CD4-positive, alpha-beta T cell (primary cell): ENCODE data around the gene BARX2. TPM values are rescaled to one million over a fixed set of nuclear protein-coding genes. Genes with fewer than 3 reads are reported as not detected.

Experiments used
- ATAC-seq: fragments of 200-7000 bp; cut with Tn5 transposase; one replicate; pipeline ENCODE4 v1.10.0; 2022; ENCODE audit warnings: mild to moderate bottlenecking; ENCODE audit not compliant: poor library complexity
- CTCF ChIA-PET: fragments of 350-600 bp; sonication (Branson Sonifier 250); formaldehyde crosslinking; loops from one replicate; lab custom pipeline; 2021; ENCODE audit warnings: antibody characterized with exemption, inconsistent platforms; lab: Charles Lee
- POLR2A ChIA-PET: fragments of 350-600 bp; sonication (Branson Sonifier 250); formaldehyde crosslinking; loops from one replicate; lab custom pipeline; 2021; ENCODE audit warnings: antibody characterized with exemption, inconsistent platforms; lab: Charles Lee
- DNase-seq, 14 experiments: peaks; one replicate each; pipeline ENCODE4 v3.0.0-alpha.2; 2013 to 2020; ENCODE audit warnings: mixed read lengths in 2 of 14
- H3K27ac ChIP-seq, 2 donors: one replicate each; pipeline versions ENCODE4 v1.5.1 to v1.7.0; 2013; ENCODE audit warnings: low read length in 2 of 2, low read depth in 1 of 2, mild to moderate bottlenecking in 1 of 2
- H3K27me3 ChIP-seq, 2 experiments: 1 replicate in 1 of 2; 2 replicates in 1 of 2; pipeline versions ENCODE4 v1.6.1 to v1.7.0; 2013; ENCODE audit warnings: low read length in 2 of 2, control low read depth in 1 of 2, mild to moderate bottlenecking in 1 of 2, moderate library complexity in 1 of 2; ENCODE audit not compliant: insufficient read depth in 2 of 2, control insufficient read depth in 1 of 2
- H3K36me3 ChIP-seq: one replicate; pipeline ENCODE4 v1.6.1; 2013; ENCODE audit warnings: low read length, control low read depth; ENCODE audit not compliant: insufficient read depth
- H3K4me1 ChIP-seq: one replicate; pipeline ENCODE4 v1.6.1; 2013; ENCODE audit warnings: low read length, control low read depth; ENCODE audit not compliant: insufficient read depth
- H3K4me3 ChIP-seq: one replicate; pipeline ENCODE4 v1.5.1; 2013; ENCODE audit warnings: mild to moderate bottlenecking, low read length, moderate library complexity
- H3K9me3 ChIP-seq, 2 experiments: 1 replicate in 1 of 2; 2 replicates in 1 of 2; pipeline versions ENCODE4 v1.6.1 to v1.7.0; 2013; ENCODE audit warnings: low read length in 2 of 2, mild to moderate bottlenecking in 2 of 2, control low read depth in 1 of 2, moderate library complexity in 1 of 2; ENCODE audit not compliant: control insufficient read depth in 1 of 2, insufficient read depth in 1 of 2
- H3K27ac Mint-ChIP-seq: one replicate; pipeline ENCODE4 v1.8.0; 2020; ENCODE audit warnings: mixed read lengths
- H3K27me3 Mint-ChIP-seq: one replicate; pipeline ENCODE4 v1.8.0; 2021; ENCODE audit warnings: mixed read lengths
- H3K36me3 Mint-ChIP-seq: one replicate; pipeline ENCODE4 v1.8.0; 2021; ENCODE audit warnings: low read depth, mixed read lengths
- H3K4me1 Mint-ChIP-seq: one replicate; pipeline ENCODE4 v1.8.0; 2021; ENCODE audit warnings: low read depth, mixed read lengths
- H3K4me3 Mint-ChIP-seq: one replicate; pipeline ENCODE4 v1.8.0; 2020; ENCODE audit warnings: mild to moderate bottlenecking, mixed read lengths
- H3K9me3 Mint-ChIP-seq: one replicate; pipeline ENCODE4 v1.8.0; 2020; ENCODE audit warnings: mixed read lengths
- intact Hi-C, 2 experiments: fragments of 100-400 bp; cut with DNase I in 1 of 2; cut with micrococcal nuclease in 1 of 2; formaldehyde crosslinking; loops; one replicate each; pipeline versions ENCODE4 v1.15.1 to v1.9.0; 2023 to 2025; cut with DNase I, micrococcal nuclease
- total RNA-seq, 174 experiments: library from RNA in 2 of 174; stranded (reverse) in 2 of 174; gene quantifications; one replicate each; pipeline ENCODE4 v1.2.3 and lab custom pipeline; 2021 to 2026
- TF ChIP-seq, protein P1 (sequence below): fragments of 200-600 bp; IDR thresholded peaks from one replicate; pipeline ENCODE4 v1.8.0; 2022; ENCODE audit warnings: antibody characterized with exemption, mild to moderate bottlenecking

Gene BARX2
- total RNA-seq, 2 experiments from 2014 or later = not detected

DNA sequence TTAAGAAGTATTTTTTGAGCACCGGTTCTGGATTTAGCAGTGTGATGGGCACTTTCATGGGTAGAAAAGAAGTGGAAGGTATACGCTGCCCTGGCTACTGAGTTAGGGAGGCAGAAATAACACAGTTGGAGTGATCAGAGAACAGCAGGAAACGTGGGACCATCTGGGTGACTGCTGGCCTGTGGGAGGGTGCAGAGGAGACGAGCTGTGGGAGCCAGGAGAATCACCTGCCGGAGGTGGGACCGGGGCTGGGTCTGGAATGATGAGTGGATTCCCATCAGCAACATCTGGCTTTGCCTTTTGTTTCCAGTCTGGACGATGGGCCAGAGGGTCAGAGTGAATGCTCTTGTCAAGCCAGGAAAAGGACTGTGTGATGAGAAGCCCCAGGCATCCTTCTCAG lies 66.5 kb downstream of the BARX2 start:
- H3K27me3 Mint-ChIP-seq = no peaks in the 10 kb centered on the region
- no peaks in the 10 kb centered on the region for H3K9me3 Mint-ChIP-seq
- Histone ChIP-seq H3K36me3 (no peaks in the 10 kb centered on the region), H3K27me3 (peaks cover 0 to 2% of the 10 kb centered on the region in 2 experiments), H3K4me1 (no peaks in the 10 kb centered on the region), H3K27ac (no peak overlapping the region), H3K4me3 (no peak overlapping the region), H3K9me3 (no peaks in the 10 kb centered on the region)
- ChIA-PET CTCF (no interaction called here), POLR2A (no interaction called here)
- DNase-seq (no peak), ATAC-seq (no peak)
- H3K4me3 Mint-ChIP-seq = no peak overlapping the region
- H3K27ac Mint-ChIP-seq = no peak overlapping the region
- intact Hi-C loops = no loop called here
- TF ChIP-seq, protein P1, sequence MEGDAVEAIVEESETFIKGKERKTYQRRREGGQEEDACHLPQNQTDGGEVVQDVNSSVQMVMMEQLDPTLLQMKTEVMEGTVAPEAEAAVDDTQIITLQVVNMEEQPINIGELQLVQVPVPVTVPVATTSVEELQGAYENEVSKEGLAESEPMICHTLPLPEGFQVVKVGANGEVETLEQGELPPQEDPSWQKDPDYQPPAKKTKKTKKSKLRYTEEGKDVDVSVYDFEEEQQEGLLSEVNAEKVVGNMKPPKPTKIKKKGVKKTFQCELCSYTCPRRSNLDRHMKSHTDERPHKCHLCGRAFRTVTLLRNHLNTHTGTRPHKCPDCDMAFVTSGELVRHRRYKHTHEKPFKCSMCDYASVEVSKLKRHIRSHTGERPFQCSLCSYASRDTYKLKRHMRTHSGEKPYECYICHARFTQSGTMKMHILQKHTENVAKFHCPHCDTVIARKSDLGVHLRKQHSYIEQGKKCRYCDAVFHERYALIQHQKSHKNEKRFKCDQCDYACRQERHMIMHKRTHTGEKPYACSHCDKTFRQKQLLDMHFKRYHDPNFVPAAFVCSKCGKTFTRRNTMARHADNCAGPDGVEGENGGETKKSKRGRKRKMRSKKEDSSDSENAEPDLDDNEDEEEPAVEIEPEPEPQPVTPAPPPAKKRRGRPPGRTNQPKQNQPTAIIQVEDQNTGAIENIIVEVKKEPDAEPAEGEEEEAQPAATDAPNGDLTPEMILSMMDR = no peak
- no peaks in the 10 kb centered on the region for H3K36me3 Mint-ChIP-seq
- peaks cover 12% of the 10 kb centered on the region for H3K4me1 Mint-ChIP-seq

DNA sequence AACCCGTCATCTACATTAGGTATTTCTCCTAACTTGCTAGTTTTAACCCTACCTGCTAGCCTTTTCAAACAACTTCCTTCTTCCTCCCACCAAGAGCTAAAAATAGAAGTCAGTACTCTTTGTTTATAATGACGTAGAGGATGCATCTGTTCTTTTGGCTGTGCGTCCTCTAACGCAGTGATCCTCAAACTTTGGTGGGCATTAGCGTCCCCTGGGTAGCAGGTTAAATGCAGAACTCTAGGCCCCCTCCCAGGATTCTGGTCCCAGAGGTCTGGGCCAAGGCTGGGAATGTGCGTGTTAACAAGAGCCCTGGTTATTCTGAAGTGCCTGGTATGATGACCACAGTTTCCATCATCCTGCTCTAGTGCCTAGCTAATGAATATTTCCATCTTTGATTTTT lies 67.6 kb downstream of the BARX2 start:
- Histone ChIP-seq H3K27ac (no peak overlapping the region), H3K9me3 (no peaks in the 10 kb centered on the region), H3K4me1 (no peaks in the 10 kb centered on the region), H3K4me3 (no peak overlapping the region), H3K27me3 (peaks cover 0 to 2% of the 10 kb centered on the region in 2 experiments), H3K36me3 (no peaks in the 10 kb centered on the region)
- Mint-ChIP-seq H3K27me3 (no peaks in the 10 kb centered on the region), H3K4me1 (peaks cover 12% of the 10 kb centered on the region), H3K27ac (no peak overlapping the region), H3K36me3 (no peaks in the 10 kb centered on the region), H3K9me3 (no peaks in the 10 kb centered on the region), H3K4me3 (no peak overlapping the region)
- ATAC-seq = no peak
- POLR2A ChIA-PET = no interaction called here
- CTCF ChIA-PET = no interaction called here
- TF ChIP-seq, protein P1 = no peak
- intact Hi-C loops = no loop called here
- no peak for DNase-seq

DNA sequence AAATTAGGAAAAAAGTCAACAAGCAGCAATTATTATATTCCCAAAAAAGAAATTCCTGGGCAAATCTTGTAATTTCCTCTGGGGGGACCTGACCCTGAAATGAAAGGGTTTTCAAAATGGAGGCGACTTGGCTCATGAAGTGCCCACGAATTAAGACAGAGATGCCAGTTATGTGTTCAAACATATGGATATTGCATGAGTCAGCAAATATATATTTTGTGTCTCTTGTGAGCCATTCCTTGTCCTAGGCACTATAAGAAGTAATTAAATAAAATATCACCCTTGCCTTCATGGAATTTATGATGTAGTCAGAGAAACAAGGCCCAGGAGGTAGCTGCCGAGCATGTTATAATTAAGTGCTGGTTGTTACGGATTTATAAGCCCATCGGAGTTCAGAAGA lies 68.6 kb downstream of the BARX2 start:
- ATAC-seq (no peak), DNase-seq (no peak)
- H3K27ac Mint-ChIP-seq = no peak overlapping the region
- H3K36me3 ChIP-seq = no peaks in the 10 kb centered on the region
- H3K4me1 ChIP-seq = no peaks in the 10 kb centered on the region
- ChIA-PET CTCF (no interaction called here), POLR2A (no interaction called here)
- TF ChIP-seq, protein P1 = no peak
- intact Hi-C loops = no loop called here
- peaks cover 0 to 2% of the 10 kb centered on the region in 2 experiments for H3K27me3 ChIP-seq
- no peak overlapping the region for H3K27ac ChIP-seq
- no peaks in the 10 kb centered on the region for H3K27me3 Mint-ChIP-seq
- no peaks in the 10 kb centered on the region for H3K9me3 Mint-ChIP-seq
- H3K4me1 Mint-ChIP-seq = peaks cover 7% of the 10 kb centered on the region
- no peaks in the 10 kb centered on the region for H3K36me3 Mint-ChIP-seq
- H3K4me3 Mint-ChIP-seq = no peak overlapping the region
- no peaks in the 10 kb centered on the region for H3K9me3 ChIP-seq
- no peak overlapping the region for H3K4me3 ChIP-seq
